ENCODE data around the gene PBX1.

Gene PBX1

GRCh38 chr1:164558461-164559341, at the start of gene PBX1:
PBX1 (plus strand) TSS chr1:164559184.
- H3K9ac ChIP-seq (ENCODE audit: low read length): peak within 1 kb of the TSS; percentile 25
- no peaks in the 10 kb centered on the region for H3K9me3 ChIP-seq (ENCODE audit: insufficient read depth, low read length)
- no peaks in the 10 kb centered on the region for H3K79me2 ChIP-seq (ENCODE audit: low read length)
- peak within 1 kb of the TSS; percentile 76 for H3K4me2 ChIP-seq (ENCODE audit: low read length)
- H3K27ac ChIP-seq (ENCODE audit: low read length): no peak within 1 kb of the TSS
- peaks cover 8% of the 10 kb centered on the region for H3K27me3 ChIP-seq (ENCODE audit: low read depth, low read length)
- H4K20me1 ChIP-seq (ENCODE audit: insufficient read depth, low read length): no peaks in the 10 kb centered on the region
- H3K4me1 ChIP-seq (ENCODE audit: low read length): 0 out of 2 replicates have a peak, but pooled peaks cover 2% of the 10 kb centered on the region
- peak within 1 kb of the TSS; percentile 79 for H3K4me3 ChIP-seq (ENCODE audit: low read length)
- no peaks in the 10 kb centered on the region for H3K36me3 ChIP-seq (replicated peaks; ENCODE audit: low read depth, low read length)
- H2AFZ ChIP-seq (ENCODE audit: low read depth, low read length): peak within 1 kb of the TSS; percentile 96
- TF ChIP-seq EZH2phosphoT487 (IDR thresholded peaks at IDR 0.05; ENCODE audit: low read depth) (no peak), CTCF (IDR thresholded peaks at IDR 0.05; ENCODE audit: low read depth, low read length) (no peak)

- Histone ChIP-seq H3K9ac (ENCODE audit: low read length) (no peak overlapping the region), H3K36me3 (replicated peaks; ENCODE audit: low read depth, low read length) (no peaks in the 10 kb centered on the region), H3K4me2 (ENCODE audit: low read length) (no peak overlapping the region), H3K9me3 (ENCODE audit: insufficient read depth, low read length) (no peaks in the 10 kb centered on the region), H3K4me1 (ENCODE audit: low read length) (no peaks in the 10 kb centered on the region), H4K20me1 (ENCODE audit: insufficient read depth, low read length) (no peaks in the 10 kb centered on the region), H2AFZ (ENCODE audit: low read depth, low read length) (no peak overlapping the region), H3K4me3 (ENCODE audit: low read length) (no peak overlapping the region), H3K27me3 (ENCODE audit: low read depth, low read length) (peaks cover 3% of the 10 kb centered on the region; the same call in 1 of the 2 replicates), H3K79me2 (ENCODE audit: low read length) (no peaks in the 10 kb centered on the region), H3K27ac (ENCODE audit: low read length) (no peak overlapping the region)
- no peak for TF ChIP-seq EZH2phosphoT487 (IDR thresholded peaks at IDR 0.05; ENCODE audit: low read depth)
- no peak for TF ChIP-seq CTCF (IDR thresholded peaks at IDR 0.05; ENCODE audit: low read depth, low read length)
Measured at GRCh38 chr1:164510435-164510834, 48.5 kb upstream of the PBX1 start.

GRCh38 chr1:164511001-164511705, 47.8 kb upstream of the PBX1 start:
- no peaks in the 10 kb centered on the region for H3K4me1 ChIP-seq (ENCODE audit: low read length)
- no peaks in the 10 kb centered on the region for H3K79me2 ChIP-seq (ENCODE audit: low read length)
- no peak overlapping the region for H3K4me2 ChIP-seq (ENCODE audit: low read length)
- H3K27me3 ChIP-seq (ENCODE audit: low read depth, low read length): peaks cover 3% of the 10 kb centered on the region; the same call in 1 of the 2 replicates
- no peak overlapping the region for H2AFZ ChIP-seq (ENCODE audit: low read depth, low read length)
- H3K9me3 ChIP-seq (ENCODE audit: insufficient read depth, low read length): no peaks in the 10 kb centered on the region
- no peaks in the 10 kb centered on the region for H3K36me3 ChIP-seq (replicated peaks; ENCODE audit: low read depth, low read length)
- H3K27ac ChIP-seq (ENCODE audit: low read length): no peak overlapping the region
- H4K20me1 ChIP-seq (ENCODE audit: insufficient read depth, low read length): no peaks in the 10 kb centered on the region
- no peak overlapping the region for H3K4me3 ChIP-seq (ENCODE audit: low read length)
- no peak for TF ChIP-seq CTCF (IDR thresholded peaks at IDR 0.05; ENCODE audit: low read depth, low read length)
- no peak for TF ChIP-seq EZH2phosphoT487 (IDR thresholded peaks at IDR 0.05; ENCODE audit: low read depth)
- H3K9ac ChIP-seq (ENCODE audit: low read length): no peak overlapping the region

GRCh38 chr1:164515231-164515630, 43.8 kb upstream of the PBX1 start:
- Histone ChIP-seq H4K20me1 (ENCODE audit: insufficient read depth, low read length) (no peaks in the 10 kb centered on the region), H3K79me2 (ENCODE audit: low read length) (no peaks in the 10 kb centered on the region), H3K36me3 (replicated peaks; ENCODE audit: low read depth, low read length) (no peaks in the 10 kb centered on the region), H3K27ac (ENCODE audit: low read length) (no peak overlapping the region), H3K9me3 (ENCODE audit: insufficient read depth, low read length) (no peaks in the 10 kb centered on the region), H3K27me3 (ENCODE audit: low read depth, low read length) (peaks cover 7% of the 10 kb centered on the region; the same call in 1 of the 2 replicates), H3K4me3 (ENCODE audit: low read length) (no peak overlapping the region), H3K4me1 (ENCODE audit: low read length) (no peaks in the 10 kb centered on the region), H2AFZ (ENCODE audit: low read depth, low read length) (no peak overlapping the region), H3K4me2 (ENCODE audit: low read length) (no peak overlapping the region), H3K9ac (ENCODE audit: low read length) (no peak overlapping the region)
- TF ChIP-seq CTCF (IDR thresholded peaks at IDR 0.05; ENCODE audit: low read depth, low read length): no peak
- TF ChIP-seq EZH2phosphoT487 (IDR thresholded peaks at IDR 0.05; ENCODE audit: low read depth): no peak

Data from OCI-LY3 (cell line).